LNCAP (cell line): ENCODE data around the gene DRP2.

ENCODE experiments used
- TF ChIP-seq, protein P1 (sequence below): fragments of 450-650 bp; IDR thresholded peaks from 2 replicates; pipeline ENCODE4 v1.5.1; 2017; ENCODE audit warnings: mild to moderate bottlenecking

DRP2 gene

DNA sequence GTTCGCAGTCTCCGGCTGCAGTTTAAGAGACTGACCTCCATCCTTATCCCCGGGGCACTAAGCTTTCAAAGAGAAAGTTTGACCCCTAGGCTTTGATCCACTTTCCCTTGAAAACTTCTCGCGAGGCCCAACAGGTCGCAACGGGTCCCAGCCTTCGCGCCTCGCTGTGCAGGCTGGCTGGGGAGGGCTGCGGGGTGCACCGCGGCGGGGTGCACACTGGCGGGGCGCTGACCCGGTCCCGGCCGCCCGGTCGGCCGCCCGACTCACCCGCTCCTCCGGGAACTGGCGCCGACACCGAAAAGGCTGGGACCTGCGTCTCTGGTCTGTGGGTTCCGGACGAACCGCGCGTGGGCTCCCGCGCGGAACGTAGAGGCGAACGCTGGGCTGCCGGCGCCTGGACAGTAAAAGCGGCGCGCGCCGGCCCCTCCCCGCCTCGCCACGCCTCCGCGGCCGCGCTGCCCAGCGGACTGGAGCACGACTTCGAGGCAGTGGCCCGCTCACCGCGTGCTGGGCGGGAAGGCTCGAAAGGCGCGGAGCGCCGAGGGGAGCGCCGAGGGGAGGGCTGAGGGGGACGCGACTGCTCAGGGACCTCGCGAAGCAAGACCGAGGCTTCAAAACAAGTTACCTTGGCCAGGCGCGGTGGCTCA lies 71.5 kb downstream of the DRP2 start, which contains the start of gene TAF7L:
Gene TAF7L, minus strand, starts transcription at position 378 of the 647 bp plus-strand sequence. CDS start 3,791 bp downstream, outside the sequence.
- TF ChIP-seq, protein P1, sequence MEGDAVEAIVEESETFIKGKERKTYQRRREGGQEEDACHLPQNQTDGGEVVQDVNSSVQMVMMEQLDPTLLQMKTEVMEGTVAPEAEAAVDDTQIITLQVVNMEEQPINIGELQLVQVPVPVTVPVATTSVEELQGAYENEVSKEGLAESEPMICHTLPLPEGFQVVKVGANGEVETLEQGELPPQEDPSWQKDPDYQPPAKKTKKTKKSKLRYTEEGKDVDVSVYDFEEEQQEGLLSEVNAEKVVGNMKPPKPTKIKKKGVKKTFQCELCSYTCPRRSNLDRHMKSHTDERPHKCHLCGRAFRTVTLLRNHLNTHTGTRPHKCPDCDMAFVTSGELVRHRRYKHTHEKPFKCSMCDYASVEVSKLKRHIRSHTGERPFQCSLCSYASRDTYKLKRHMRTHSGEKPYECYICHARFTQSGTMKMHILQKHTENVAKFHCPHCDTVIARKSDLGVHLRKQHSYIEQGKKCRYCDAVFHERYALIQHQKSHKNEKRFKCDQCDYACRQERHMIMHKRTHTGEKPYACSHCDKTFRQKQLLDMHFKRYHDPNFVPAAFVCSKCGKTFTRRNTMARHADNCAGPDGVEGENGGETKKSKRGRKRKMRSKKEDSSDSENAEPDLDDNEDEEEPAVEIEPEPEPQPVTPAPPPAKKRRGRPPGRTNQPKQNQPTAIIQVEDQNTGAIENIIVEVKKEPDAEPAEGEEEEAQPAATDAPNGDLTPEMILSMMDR, result no peak

DNA sequence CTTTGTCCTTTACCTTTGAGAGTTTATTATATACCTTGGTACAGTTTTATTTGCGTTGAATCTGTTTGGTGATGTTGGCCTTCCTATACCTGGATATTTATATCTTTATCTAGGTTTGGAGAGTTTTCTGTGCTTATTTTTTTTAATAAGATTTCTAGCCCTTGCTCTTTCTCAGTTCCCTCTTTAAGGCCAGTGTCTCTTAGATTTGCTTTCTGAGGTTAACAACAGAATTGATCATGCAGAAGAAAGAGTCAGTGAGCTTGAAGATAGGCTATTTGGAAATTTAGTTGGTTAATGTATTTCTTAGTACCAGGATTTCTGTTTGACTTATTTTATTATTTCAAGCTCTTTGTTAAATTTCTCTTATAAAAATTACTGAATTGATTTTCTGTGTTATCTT lies 84.2 kb downstream of the DRP2 start:
- TF ChIP-seq, protein P1, result no peak
